ENCODE data around the gene AGPAT2.

DNA sequence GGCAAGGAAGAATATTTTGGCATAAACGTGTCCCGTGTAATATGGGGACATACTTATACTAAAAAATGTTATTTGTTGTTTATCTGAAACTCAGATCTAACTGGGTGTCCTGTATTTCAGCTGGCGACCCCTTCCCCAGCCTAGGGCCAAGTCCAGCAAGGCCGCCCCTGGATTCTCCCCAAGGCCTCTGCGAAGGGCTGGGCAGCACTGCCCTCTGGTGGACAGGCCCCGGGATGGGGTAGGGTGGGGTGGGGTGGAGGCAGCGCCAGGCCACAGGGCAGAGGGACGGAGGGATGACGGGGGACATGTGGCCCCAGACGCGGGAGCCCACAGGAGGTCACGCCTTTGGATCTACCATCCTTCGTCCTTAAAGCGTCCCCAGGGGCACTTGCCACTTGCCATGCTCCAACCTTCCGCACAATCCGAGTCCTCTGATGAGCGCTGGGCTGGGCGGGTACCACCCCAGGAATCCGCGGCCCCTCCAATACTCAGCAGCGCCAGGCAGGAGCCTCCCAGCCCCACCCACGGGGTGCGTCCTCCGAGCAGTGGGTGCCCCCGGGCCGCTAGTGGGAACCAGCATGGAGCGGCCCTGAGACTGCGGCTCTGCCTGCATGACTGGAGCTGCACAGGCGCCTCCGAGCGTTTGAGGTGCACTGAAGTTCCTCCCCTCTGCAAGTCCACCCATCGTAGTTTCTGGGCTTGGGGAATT is 7.1 kb upstream of the AGPAT2 start:
- no peak; the same call in 1 of the 2 replicates for TF ChIP-seq GATA2 (IDR thresholded peaks at IDR 0.05; ENCODE audit: low read depth, low read length)
- no peak for TF ChIP-seq GATA3 (IDR thresholded peaks at IDR 0.05; ENCODE audit: low read depth, low read length)

All from SH-SY5Y (cell line).